Prostate gland (tissue), 2 donors: Measurements from ENCODE around the gene CYP11A1.

Experiments used
- CTCF ChIP-seq, 4 experiments: fragments of 200-600 bp in 2 of 4; fragments of 450-650 bp in 2 of 4; sonication (generic) in 2 of 4; IDR thresholded peaks; 1 replicate in 3 of 4; 2 replicates in 1 of 4; pipeline ENCODE4 v1.5.1; 2016 to 2019; ENCODE audit warnings: antibody characterized with exemption in 4 of 4, mild to moderate bottlenecking in 2 of 4, moderate library complexity in 2 of 4
- POLR2A ChIP-seq: fragments of 450-650 bp; IDR thresholded peaks from one replicate; pipeline ENCODE4 v1.6.1; 2016; ENCODE audit warnings: antibody characterized with exemption, mild to moderate bottlenecking
- POLR2AphosphoS5 ChIP-seq: sonication (generic); formaldehyde crosslinking; IDR thresholded peaks from one replicate; pipeline ENCODE4 v1.6.1; 2017; ENCODE audit warnings: antibody characterized with exemption

- no peak for TF ChIP-seq POLR2AphosphoS5
- no peak for TF ChIP-seq CTCF (IDR thresholded peaks at IDR 0.05)
- no peak for TF ChIP-seq POLR2A
Measured at GRCh38 chr15:74396146-74396438, 28.6 kb upstream of the CYP11A1 start.
